Testis (tissue), 2 donors: ENCODE data around the gene EYS.

Experiments
- CTCF ChIP-seq, 3 experiments: fragments of 450-650 bp in 2 of 3; fragments of 200-600 bp in 1 of 3; sonication (generic) in 1 of 3; IDR thresholded peaks; one replicate each; pipeline ENCODE4 v1.5.1; 2016 to 2019; ENCODE audit warnings: antibody characterized with exemption in 3 of 3, mild to moderate bottlenecking in 2 of 3, moderate library complexity in 1 of 3
- POLR2A ChIP-seq: fragments of 450-650 bp; IDR thresholded peaks from one replicate; pipeline ENCODE4 v1.6.1; 2017; ENCODE audit warnings: antibody characterized with exemption, mild to moderate bottlenecking, moderate library complexity

GRCh38 chr6:65112435-65112834 lies 594.6 kb downstream of the EYS start:
- no peak for TF ChIP-seq CTCF (IDR thresholded peaks at IDR 0.05)
- TF ChIP-seq POLR2A = no peak
